Measurements from ENCODE around the gene DENND5A.
"Not testable (repeated sequence)": the region's sequence is repeated elsewhere in the genome, so short reads cannot be mapped to it uniquely, and the experiment has no call there.

Gene DENND5A

GRCh38 chr11:9172389-9172788, 92.8 kb downstream of the DENND5A start:
- DNase-seq: no peak

GRCh38 chr11:9170450-9170849, 94.7 kb downstream of the DENND5A start:
- DNase-seq: no peak

DNA sequence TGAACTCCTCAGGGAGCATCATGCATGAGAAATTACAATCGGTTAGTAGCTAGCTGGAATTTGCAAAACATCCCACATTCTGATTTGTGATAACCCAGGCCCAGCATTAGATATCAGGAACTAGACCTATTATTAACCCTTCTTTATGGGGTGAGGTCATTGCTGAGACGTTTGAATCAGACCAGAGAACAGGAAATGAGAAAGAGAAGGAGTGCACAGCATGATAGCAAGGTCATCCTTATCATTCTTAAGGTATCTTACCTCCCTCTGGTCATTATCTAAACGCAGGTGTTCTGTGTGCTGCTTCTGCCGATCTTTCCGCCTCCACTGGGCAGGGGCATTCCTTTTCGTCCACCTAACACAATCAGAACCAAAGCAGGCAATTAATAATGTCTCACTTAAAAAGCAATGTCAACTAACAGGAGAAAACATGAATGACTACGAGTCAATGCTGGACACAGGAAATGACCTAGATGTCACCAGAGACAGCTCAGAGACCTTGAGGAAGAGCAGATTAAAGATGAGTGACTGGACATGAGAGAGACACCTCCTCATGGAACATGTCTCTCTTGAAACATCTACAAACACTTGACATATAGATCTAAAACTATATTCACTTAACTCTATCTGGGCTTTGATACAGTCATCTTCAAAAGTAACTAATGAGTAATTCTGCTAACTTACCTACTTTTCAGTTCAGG, 95.4 kb downstream of the DENND5A start:
- DNase-seq: no peak

DNA sequence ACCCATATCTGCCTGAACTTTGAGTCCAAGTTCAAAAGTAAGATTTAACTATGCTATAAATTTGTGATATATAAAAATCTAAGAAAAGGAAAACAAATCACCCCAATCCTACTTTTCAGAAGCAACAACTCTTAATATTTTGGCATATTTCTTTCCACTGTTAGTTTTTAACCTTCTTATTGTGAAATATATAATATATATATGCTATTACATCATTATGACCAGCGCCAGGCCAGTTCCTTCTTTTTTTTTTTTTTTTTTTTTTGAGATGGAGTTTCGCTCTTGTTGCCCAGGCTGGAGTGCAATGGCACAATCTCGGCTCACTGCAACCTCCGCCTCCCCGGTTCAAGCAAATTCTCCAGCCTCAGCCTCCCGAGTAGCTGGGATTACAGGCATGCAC, 103.2 kb downstream of the DENND5A start:
- DNase-seq: not testable (repeated sequence)

- DNase-seq: no peak
Measured at GRCh38 chr11:9160166-9160565, 105.0 kb downstream of the DENND5A start.

- DNase-seq: no peak
Measured at GRCh38 chr11:9158898-9159391, 106.2 kb downstream of the DENND5A start.

GRCh38 chr11:9155930-9156329, 109.2 kb downstream of the DENND5A start:
- no peak for DNase-seq

DNA sequence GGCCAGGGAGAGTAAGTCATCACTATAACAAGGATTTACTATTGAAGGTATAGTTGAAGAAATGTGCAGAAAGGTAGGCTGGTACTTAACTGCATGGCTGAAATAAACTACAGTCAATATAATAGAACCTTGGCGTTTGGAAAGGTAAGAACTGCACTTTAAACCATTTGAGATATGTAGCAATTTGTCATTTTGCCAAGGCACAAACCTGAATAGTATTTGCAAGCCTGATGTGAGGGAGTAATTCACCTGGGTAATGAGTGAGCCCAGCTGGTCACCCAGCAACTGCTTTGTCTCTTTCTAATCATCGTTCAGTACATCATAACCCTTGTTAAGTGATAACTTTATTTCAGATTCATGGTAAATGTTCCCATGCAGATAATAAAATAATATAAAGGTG, 111.5 kb downstream of the DENND5A start:
- DNase-seq: no peak

- DNase-seq: no peak
Measured at GRCh38 chr11:9151631-9152030, 113.5 kb downstream of the DENND5A start.

DNA sequence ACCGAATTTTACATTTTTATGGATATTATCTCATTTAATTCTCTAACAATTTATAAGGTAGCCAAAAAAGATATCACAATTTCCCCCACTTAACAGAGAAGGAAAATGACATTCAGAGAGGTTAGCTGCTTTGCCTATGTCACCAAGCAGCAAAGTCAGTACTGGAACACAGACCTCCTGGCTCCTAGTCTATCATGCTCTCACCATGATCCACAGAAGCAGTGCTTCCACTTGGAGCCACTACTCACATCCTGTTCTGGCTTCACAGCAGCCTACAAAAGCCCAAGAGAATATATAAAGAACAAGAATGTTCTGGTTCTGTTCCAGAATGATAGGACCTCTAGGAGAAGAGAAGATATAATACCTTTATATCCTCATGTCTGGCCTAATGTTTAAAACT, 114.2 kb downstream of the DENND5A start:
- DNase-seq: no peak

GRCh38 chr11:9150501-9150900, 114.6 kb downstream of the DENND5A start:
- no peak for DNase-seq

- DNase-seq: no peak
Measured at GRCh38 chr11:9148727-9149126, 116.4 kb downstream of the DENND5A start.

- no peak for DNase-seq
Measured at GRCh38 chr11:9148035-9148434, 117.1 kb downstream of the DENND5A start.

DNA sequence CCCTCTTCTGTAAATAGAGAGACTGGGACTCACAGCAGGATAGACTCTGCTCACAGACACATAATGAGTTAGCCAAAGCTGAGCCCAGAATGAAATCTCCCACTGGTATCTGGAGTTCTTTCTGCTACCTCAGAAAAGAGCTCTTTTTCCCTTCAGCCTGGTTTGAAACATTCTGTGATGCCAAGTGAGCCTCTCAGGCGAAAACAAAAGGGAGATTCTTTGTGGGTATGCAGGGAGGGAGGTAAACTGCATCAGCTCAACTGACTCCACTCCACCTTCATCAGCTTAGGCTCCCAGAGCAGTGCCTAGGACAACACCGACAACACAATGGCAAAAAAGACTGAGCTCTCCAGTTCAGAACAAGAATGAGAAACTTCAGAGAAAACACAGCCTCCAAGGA, 118.7 kb downstream of the DENND5A start:
- no peak for DNase-seq

DNA sequence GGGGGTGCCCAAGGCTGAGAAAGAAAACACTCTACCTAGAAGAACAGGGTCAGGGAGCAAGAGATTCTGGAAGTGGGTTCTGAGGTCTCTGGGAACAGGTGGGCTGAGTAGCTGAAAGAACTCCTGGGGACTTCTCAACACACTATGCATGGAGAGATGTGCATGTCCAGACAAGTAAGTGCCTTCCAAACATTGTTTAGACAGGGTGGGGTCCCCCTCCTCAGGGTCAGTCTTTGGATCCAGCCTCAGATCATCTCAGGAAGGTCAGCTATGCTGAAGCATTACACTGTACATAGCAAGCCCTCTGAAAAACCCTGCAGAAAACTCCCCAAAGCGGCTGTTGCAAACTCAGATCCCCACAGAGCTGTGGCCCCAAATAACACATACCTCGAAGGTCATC, 119.9 kb downstream of the DENND5A start:
- DNase-seq: no peak

DNA sequence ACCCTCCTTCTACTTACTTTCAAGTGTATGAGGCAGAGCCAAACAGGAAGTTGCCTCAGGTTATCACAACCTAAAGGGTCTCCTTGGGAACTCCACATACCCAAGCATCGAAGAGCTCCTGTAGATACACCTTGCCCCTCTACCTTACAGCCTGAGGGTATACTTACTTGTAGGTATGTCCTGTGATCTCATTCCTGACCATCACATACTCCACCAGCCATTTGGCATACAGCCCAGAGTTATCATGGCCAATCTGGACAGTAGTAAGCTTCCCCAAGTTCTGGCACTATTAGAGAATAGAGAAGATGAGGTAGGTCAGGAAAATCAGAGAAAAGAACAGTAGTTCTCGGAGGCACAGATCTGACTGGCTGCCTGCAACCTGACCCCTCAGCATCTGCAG, 120.3 kb downstream of the DENND5A start:
- no peak for DNase-seq

DNA sequence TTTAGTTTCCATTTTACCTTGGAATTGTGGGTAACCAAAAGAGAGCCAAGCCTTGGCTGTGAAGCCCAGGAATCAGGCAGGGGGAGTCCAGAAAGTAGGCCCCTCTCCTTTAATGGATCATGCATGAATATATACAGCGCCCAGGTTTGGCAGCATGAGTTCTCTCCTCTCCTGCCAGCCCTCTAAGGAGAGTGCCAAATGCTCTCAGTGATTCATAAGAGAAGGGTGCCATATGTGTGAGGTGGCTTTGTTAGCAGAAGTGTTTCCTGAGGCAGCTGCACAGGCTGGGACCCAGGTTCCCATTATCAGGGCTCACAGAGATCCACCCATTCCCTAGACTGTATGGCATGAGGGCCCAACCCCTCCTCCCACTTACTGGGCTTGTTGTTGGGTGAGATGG, 121.4 kb downstream of the DENND5A start:
- DNase-seq: no peak

- DNase-seq: no peak
Measured at GRCh38 chr11:9142732-9143131, 122.4 kb downstream of the DENND5A start.

GRCh38 chr11:9141186-9141585, 124.0 kb downstream of the DENND5A start:
- DNase-seq: no peak

- no peak for DNase-seq
Measured at GRCh38 chr11:9139628-9140357, 125.4 kb downstream of the DENND5A start.

GRCh38 chr11:9138612-9139579, 126.3 kb downstream of the DENND5A start:
- DNase-seq: peak; percentile 7

- DNase-seq: no peak
Measured at GRCh38 chr11:9138133-9138453, 127.1 kb downstream of the DENND5A start.
